HepG2 (cell line): ENCODE data around the gene OR52B2. TPM values are rescaled to one million over a fixed set of nuclear protein-coding genes. Genes with fewer than 3 reads are reported as not detected.

Experiments
- ATAC-seq: fragments of 200-7000 bp; cut with Tn5 transposase; 3 replicates; pipeline ENCODE4 v1.9.1; 2020; ENCODE audit warnings: mild to moderate bottlenecking, moderate library complexity
- BruUV-seq: library from RNA; stranded (reverse); fragments of 400-500 nt; replicated peaks from 2 replicates; lab custom pipeline; 2021; lab: Mats Ljungman, UMichigan
- CTCF ChIA-PET: fragments of 300-600 bp; formaldehyde crosslinking; extraction: SDS; loops from one replicate; lab custom pipeline; 2021; ENCODE audit warnings: low total read pairs, inconsistent platforms, low intra/inter-chr PET ratio; lab: Yijun Ruan, JAX
- POLR2A ChIA-PET: fragments of 350-600 bp; sonication (Branson Sonifier 250); formaldehyde crosslinking; loops from one replicate; lab custom pipeline; 2020; ENCODE audit warnings: antibody characterized with exemption, inconsistent platforms; lab: Yijun Ruan, JAX
- DNase-seq: peaks from one replicate; pipeline ENCODE4 v3.0.0-alpha.2; 2015; ENCODE audit warnings: low spot score
- FAIRE-seq: peaks from 3 replicates; lab custom pipeline; 2011; peaks lifted over from hg19 to GRCh38; lab: Jason Lieb, UNC
- H2AFZ ChIP-seq: one replicate; pipeline ENCODE4 v1.6.1; 2011; ENCODE audit warnings: low read length, inconsistent platforms
- H3K27ac ChIP-seq: fragments of 300-600 bp; 3 replicates; pipeline ENCODE4 v1.8.0; 2011; ENCODE audit warnings: mixed run types, mild to moderate bottlenecking, mixed read lengths, low read length, inconsistent platforms; ENCODE audit not compliant: insufficient read depth; ENCODE audit errors: extremely low read length
- H3K27me3 ChIP-seq, 2 experiments: fragments of 200-600 bp in 1 of 2; 2 replicates in 1 of 2; 3 replicates in 1 of 2; pipeline versions ENCODE4 v1.6.0 to v1.8.0; 2011; ENCODE audit warnings: low read length in 2 of 2, mild to moderate bottlenecking in 2 of 2, moderate library complexity in 2 of 2, inconsistent platforms in 1 of 2; ENCODE audit not compliant: insufficient read depth in 2 of 2, control insufficient read depth in 1 of 2
- H3K36me3 ChIP-seq, 2 experiments: fragments of 200-600 bp in 1 of 2; replicated peaks in 1 of 2; 2 replicates in 1 of 2; 3 replicates in 1 of 2; pipeline versions ENCODE4 v1.5.1 to v1.8.0; 2011; ENCODE audit warnings: low read length in 2 of 2, inconsistent platforms in 1 of 2; ENCODE audit not compliant: insufficient read depth in 2 of 2, control insufficient read depth in 1 of 2
- H3K4me1 ChIP-seq: 2 replicates; pipeline ENCODE4 v1.5.1; 2012; ENCODE audit warnings: low read length, inconsistent platforms; ENCODE audit not compliant: insufficient read depth
- H3K4me2 ChIP-seq: 2 replicates; pipeline ENCODE4 v1.6.0; 2011; ENCODE audit warnings: low read depth, low read length, inconsistent platforms
- H3K4me3 ChIP-seq, 3 experiments: fragments of 200-600 bp in 1 of 3; sonication (generic), shearing (Covaris generic) in 1 of 3; replicated peaks in 1 of 3; 2 replicates each; pipeline ENCODE4 v1.5.1; 2011 to 2016; ENCODE audit warnings: low read length in 3 of 3, inconsistent platforms in 2 of 3, low read depth in 2 of 3, mild to moderate bottlenecking in 2 of 3, control low read depth in 1 of 3, mixed read lengths in 1 of 3; ENCODE audit not compliant: insufficient read depth in 1 of 3
- H3K79me2 ChIP-seq: one replicate; pipeline ENCODE4 v1.6.1; 2011; ENCODE audit warnings: low read length, inconsistent platforms; ENCODE audit not compliant: insufficient read depth
- H3K9ac ChIP-seq: 2 replicates; pipeline ENCODE4 v1.6.0; 2011; ENCODE audit warnings: mild to moderate bottlenecking, low read depth, low read length, inconsistent platforms; ENCODE audit not compliant: insufficient read depth
- H3K9me3 ChIP-seq: 2 replicates; pipeline ENCODE4 v1.5.1; 2012; ENCODE audit warnings: mild to moderate bottlenecking, low read length
- H4K20me1 ChIP-seq: 2 replicates; pipeline ENCODE4 v1.6.0; 2011; ENCODE audit warnings: inconsistent platforms, mild to moderate bottlenecking, low read length, moderate library complexity; ENCODE audit not compliant: insufficient read depth
- BORCS8-MEF2B ChIP-seq: sonication (generic); formaldehyde crosslinking; IDR thresholded peaks from 2 replicates; pipeline ENCODE4 v1.8.0; 2022; ENCODE audit warnings: mild to moderate bottlenecking, missing genetic modification reagents
- HIVEP1 ChIP-seq: sonication (generic); formaldehyde crosslinking; IDR thresholded peaks from 2 replicates; pipeline ENCODE4 v1.4.0; 2020; ENCODE audit warnings: mild to moderate bottlenecking, missing genetic modification reagents
- HNRNPUL1 ChIP-seq: fragments of 200-400 bp; formaldehyde crosslinking; IDR thresholded peaks from 2 replicates; pipeline ENCODE4 v1.6.1; 2017; ENCODE audit warnings: low read depth, mild to moderate bottlenecking, low read length, moderate library complexity
- SP1 ChIP-seq, 2 experiments: fragments of 450-650 bp in 1 of 2; sonication (generic) in 1 of 2; formaldehyde crosslinking in 1 of 2; IDR thresholded peaks; 2 replicates each; pipeline versions ENCODE4 v1.4.0 to v1.6.1; 2016 to 2020; ENCODE audit warnings: missing genetic modification reagents in 1 of 2
- ZNF678 ChIP-seq: sonication (generic); formaldehyde crosslinking; IDR thresholded peaks from 2 replicates; pipeline ENCODE4 v1.4.0; 2020; ENCODE audit warnings: mild to moderate bottlenecking, missing genetic modification reagents
- WGBS: methylation state at CpG from one replicate; pipeline ENCODE4 v1.1.6; 2017; ENCODE audit warnings: low lambda C conversion rate; 5-methylcytosine and 5-hydroxymethylcytosine counted together
- in situ Hi-C: cut with HindIII; loops from 2 replicates; pipeline ENCODE4 v1.10.0; 2017; ENCODE audit warnings: low pct_unique_long_range_greater_than_20kb; ENCODE audit not compliant: extremely low pct_ligation_motif_present
- intact Hi-C: fragments of 100-400 bp; cut with micrococcal nuclease; formaldehyde crosslinking; loops from one replicate; pipeline ENCODE4 v1.10.0; 2022; ENCODE audit not compliant: unreplicated experiment
- polyA plus RNA-seq, 8 experiments: library from polyadenylated mRNA; depleted of rRNA in 3 of 8; stranded (reverse) in 7 of 8; unstranded in 1 of 8; fragments of >200 nt; fragmentation: Illumina TruSeq in 4 of 8; extraction: Trizol in 4 of 8; gene quantifications; 2 replicates each; pipeline versions ENCODE4 v1.2.1 to v1.2.3, GENCODE V29; 2011 to 2016; ENCODE audit warnings: low read depth in 4 of 8, missing spikeins in 1 of 8, mixed read lengths in 1 of 8; ENCODE audit not compliant: insufficient read depth in 1 of 8
- total RNA-seq, 5 experiments: library from RNA; depleted of rRNA; stranded (reverse); fragments of >200 nt; fragmentation: Illumina TruSeq; extraction: Trizol; gene quantifications; 2 replicates each; pipeline ENCODE4 v1.2.3, GENCODE V29; 2016; ENCODE audit warnings: low read depth in 1 of 5
- TF ChIP-seq, protein P1 (sequence below): sonication (generic); formaldehyde crosslinking; IDR thresholded peaks from 2 replicates; pipeline ENCODE4 v1.4.0; 2020; ENCODE audit warnings: missing genetic modification reagents

The OR52B2 gene
- total and polyA plus RNA-seq, 2 of the 13 experiments (the other 11 are each of a cell fraction or from before 2014, with no cell fraction given), result not detected

DNA sequence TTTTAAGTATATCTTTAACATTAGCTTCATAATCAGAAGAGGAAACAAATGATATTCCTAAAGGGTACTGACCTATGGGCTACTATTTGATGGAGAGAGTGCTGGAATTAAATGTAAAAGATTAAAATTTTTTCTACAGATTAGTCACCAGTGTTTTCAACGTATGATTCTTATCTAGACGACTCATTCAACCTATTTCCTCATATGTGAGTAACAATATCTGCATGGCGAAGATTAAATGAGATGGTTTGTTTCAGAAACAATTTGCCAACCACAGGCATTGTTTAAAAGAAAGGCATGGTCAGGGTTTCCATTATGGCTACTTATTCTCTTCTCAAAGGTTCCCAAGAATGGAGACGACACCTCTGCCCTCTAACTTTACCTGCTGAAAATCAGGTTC lies 42.2 kb downstream of the OR52B2 start:
- FAIRE-seq, result no peak

GRCh38 chr11:6124245-6124644 lies 45.9 kb downstream of the OR52B2 start:
- no peaks in the 10 kb centered on the region; a peak in 1 of 5 replicates for H3K27me3 ChIP-seq
- no peak for ATAC-seq
- no TSS peak for BruUV-seq
- H3K79me2 ChIP-seq, result no peaks in the 10 kb centered on the region
- intact Hi-C loops, result no loop called here
- no peak overlapping the region for H3K4me3 ChIP-seq
- no peaks in the 10 kb centered on the region for H3K4me1 ChIP-seq
- in situ Hi-C loops, result no loop called here
- ChIA-PET CTCF (no interaction called here), POLR2A (no interaction called here)
- H2AFZ ChIP-seq, result no peak overlapping the region
- H3K4me2 ChIP-seq, result no peak overlapping the region
- H3K27ac ChIP-seq, result no peak overlapping the region
- no peaks in the 10 kb centered on the region for H3K9me3 ChIP-seq
- WGBS, result 3% methylated on average over 3 of the region's 3 CpGs
- no peak for TF ChIP-seq HIVEP1
- TF ChIP-seq HNRNPUL1, result no peak
- TF ChIP-seq BORCS8-MEF2B (CRISPR knock-in tag), result no peak
- no peak for TF ChIP-seq ZNF678 (CRISPR knock-in tag)
- FAIRE-seq, result no peak
- DNase-seq, result no peak
- H3K9ac ChIP-seq, result no peak overlapping the region
- H3K36me3 ChIP-seq, result no peaks in the 10 kb centered on the region
- no peaks in the 10 kb centered on the region for H4K20me1 ChIP-seq

More for the DNA sequence above, 42.2 kb downstream of the OR52B2 start:
- H3K4me3 ChIP-seq, result no peak overlapping the region
- H3K27me3 ChIP-seq, result no peaks in the 10 kb centered on the region; a peak in 1 of 5 replicates
- H3K27ac ChIP-seq, result no peak overlapping the region
- intact Hi-C loops, result no loop called here
- no peaks in the 10 kb centered on the region for H4K20me1 ChIP-seq
- no peaks in the 10 kb centered on the region for H3K79me2 ChIP-seq
- no peak overlapping the region for H3K9ac ChIP-seq
- H3K4me2 ChIP-seq, result no peak overlapping the region
- TF ChIP-seq, protein P1, sequence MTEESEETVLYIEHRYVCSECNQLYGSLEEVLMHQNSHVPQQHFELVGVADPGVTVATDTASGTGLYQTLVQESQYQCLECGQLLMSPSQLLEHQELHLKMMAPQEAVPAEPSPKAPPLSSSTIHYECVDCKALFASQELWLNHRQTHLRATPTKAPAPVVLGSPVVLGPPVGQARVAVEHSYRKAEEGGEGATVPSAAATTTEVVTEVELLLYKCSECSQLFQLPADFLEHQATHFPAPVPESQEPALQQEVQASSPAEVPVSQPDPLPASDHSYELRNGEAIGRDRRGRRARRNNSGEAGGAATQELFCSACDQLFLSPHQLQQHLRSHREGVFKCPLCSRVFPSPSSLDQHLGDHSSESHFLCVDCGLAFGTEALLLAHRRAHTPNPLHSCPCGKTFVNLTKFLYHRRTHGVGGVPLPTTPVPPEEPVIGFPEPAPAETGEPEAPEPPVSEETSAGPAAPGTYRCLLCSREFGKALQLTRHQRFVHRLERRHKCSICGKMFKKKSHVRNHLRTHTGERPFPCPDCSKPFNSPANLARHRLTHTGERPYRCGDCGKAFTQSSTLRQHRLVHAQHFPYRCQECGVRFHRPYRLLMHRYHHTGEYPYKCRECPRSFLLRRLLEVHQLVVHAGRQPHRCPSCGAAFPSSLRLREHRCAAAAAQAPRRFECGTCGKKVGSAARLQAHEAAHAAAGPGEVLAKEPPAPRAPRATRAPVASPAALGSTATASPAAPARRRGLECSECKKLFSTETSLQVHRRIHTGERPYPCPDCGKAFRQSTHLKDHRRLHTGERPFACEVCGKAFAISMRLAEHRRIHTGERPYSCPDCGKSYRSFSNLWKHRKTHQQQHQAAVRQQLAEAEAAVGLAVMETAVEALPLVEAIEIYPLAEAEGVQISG (CRISPR knock-in tag), result no peak
- TF ChIP-seq SP1 (IDR thresholded peaks at IDR 0.05) (no peak), SP1 (CRISPR knock-in tag; IDR thresholded peaks at IDR 0.05) (no peak)
- POLR2A ChIA-PET, result no interaction called here
- no peaks in the 10 kb centered on the region for H3K4me1 ChIP-seq
- DNase-seq (no peak), ATAC-seq (no peak)
- CTCF ChIA-PET, result no interaction called here
- WGBS, result 17% methylated on average over 4 of the region's 4 CpGs
- no peaks in the 10 kb centered on the region for H3K36me3 ChIP-seq
- H2AFZ ChIP-seq, result no peak overlapping the region
- BruUV-seq, result no TSS peak
- no peaks in the 10 kb centered on the region for H3K9me3 ChIP-seq
- in situ Hi-C loops, result no loop called here

Other genes with a start within 250 kb of the OR52B2 start
- not detected in 2 replicates for gene OR56A3, start 228.1 kb downstream of the OR52B2 start, total RNA-seq (2016; rRNA removed; fragmentation: Illumina TruSeq; extraction: Trizol)
- gene OR56A3, start 228.1 kb downstream of the OR52B2 start, polyA plus RNA-seq (2011; rRNA removed), result not detected in 2 replicates
- not detected in 2 replicates for gene OR56A5, start 201.8 kb downstream of the OR52B2 start, total RNA-seq (2016; rRNA removed; fragmentation: Illumina TruSeq; extraction: Trizol)
- gene OR56A5, start 201.8 kb downstream of the OR52B2 start, polyA plus RNA-seq (2011; rRNA removed), result not detected in 2 replicates
- not detected in 2 replicates for gene OR52L1, start 183.3 kb downstream of the OR52B2 start, total RNA-seq (2016; rRNA removed; fragmentation: Illumina TruSeq; extraction: Trizol)
- gene OR52L1, start 183.3 kb downstream of the OR52B2 start, polyA plus RNA-seq (2011; rRNA removed), result not detected in 2 replicates
- not detected in 2 replicates for gene OR56A4, start 163.4 kb downstream of the OR52B2 start, total RNA-seq (2016; rRNA removed; fragmentation: Illumina TruSeq; extraction: Trizol)
- not detected in 2 replicates for gene OR56A4, start 163.4 kb downstream of the OR52B2 start, polyA plus RNA-seq (2011; rRNA removed)
- gene OR56A1, start 139.6 kb downstream of the OR52B2 start, total RNA-seq (2016; rRNA removed; fragmentation: Illumina TruSeq; extraction: Trizol), result not detected in 2 replicates
- not detected in 2 replicates for gene OR56A1, start 139.6 kb downstream of the OR52B2 start, polyA plus RNA-seq (2011; rRNA removed)
- not detected in 2 replicates for gene OR56B4, start 62.6 kb downstream of the OR52B2 start, total RNA-seq (2016; rRNA removed; fragmentation: Illumina TruSeq; extraction: Trizol)
- not detected in 2 replicates for gene OR56B4, start 62.6 kb downstream of the OR52B2 start, polyA plus RNA-seq (2011; rRNA removed)
- gene OR52W1, start 28.9 kb upstream of the OR52B2 start, total RNA-seq (2016; rRNA removed; fragmentation: Illumina TruSeq; extraction: Trizol), result not detected in 2 replicates
- not detected in 2 replicates for gene OR52W1, start 28.9 kb upstream of the OR52B2 start, polyA plus RNA-seq (2011; rRNA removed)
- not detected in 2 replicates for gene C11orf42, start 35.2 kb upstream of the OR52B2 start, total RNA-seq (2016; rRNA removed; fragmentation: Illumina TruSeq; extraction: Trizol)
- not detected in 2 replicates for gene C11orf42, start 35.2 kb upstream of the OR52B2 start, polyA plus RNA-seq (2011; rRNA removed)
- gene FHIP1B, start 64.3 kb upstream of the OR52B2 start, total RNA-seq (2016; rRNA removed; fragmentation: Illumina TruSeq; extraction: Trizol), result 10.8 and 14.1 TPM in 2 replicates
- 18.6 and 19.8 TPM in 2 replicates for gene FHIP1B, start 64.3 kb upstream of the OR52B2 start, polyA plus RNA-seq (2011; rRNA removed)
- gene CNGA4, start 68.8 kb upstream of the OR52B2 start, total RNA-seq (2016; rRNA removed; fragmentation: Illumina TruSeq; extraction: Trizol), result not detected in 2 replicates
- 0.03 and 0.07 TPM in 2 replicates for gene CNGA4, start 68.8 kb upstream of the OR52B2 start, polyA plus RNA-seq (2011; rRNA removed)
- gene CCKBR, start 89.5 kb upstream of the OR52B2 start, total RNA-seq (2016; rRNA removed; fragmentation: Illumina TruSeq; extraction: Trizol), result not detected in 2 replicates
- not detected in 2 replicates for gene CCKBR, start 89.5 kb upstream of the OR52B2 start, polyA plus RNA-seq (2011; rRNA removed)
- gene CAVIN3, start 150.2 kb upstream of the OR52B2 start, total RNA-seq (2016; rRNA removed; fragmentation: Illumina TruSeq; extraction: Trizol), result not detected in 2 replicates
- gene CAVIN3, start 150.2 kb upstream of the OR52B2 start, polyA plus RNA-seq (2011; rRNA removed), result not detected in 2 replicates
- gene SMPD1, start 220.1 kb upstream of the OR52B2 start, total RNA-seq (2016; rRNA removed; fragmentation: Illumina TruSeq; extraction: Trizol), result 5.3 and 8.4 TPM in 2 replicates
- 6.3 and 9.2 TPM in 2 replicates for gene SMPD1, start 220.1 kb upstream of the OR52B2 start, polyA plus RNA-seq (2011; rRNA removed)
- gene APBB1, start 248.8 kb upstream of the OR52B2 start, total RNA-seq (2016; rRNA removed; fragmentation: Illumina TruSeq; extraction: Trizol), result 2.4 and 3.5 TPM in 2 replicates
- 1.7 and 2.4 TPM in 2 replicates for gene APBB1, start 248.8 kb upstream of the OR52B2 start, polyA plus RNA-seq (2011; rRNA removed)